Naive thymus-derived CD4-positive, alpha-beta T cell (primary cell): ENCODE measurements around the gene IQGAP1. TPM values are rescaled to one million over a fixed set of nuclear protein-coding genes. Genes with fewer than 3 reads are reported as not detected.

Experiments
- ATAC-seq: fragments of 150-1000 bp; cut with Tn5 transposase; 2 replicates; pipeline ENCODE4 v1.10.0; 2021; ENCODE audit warnings: mild to moderate bottlenecking, moderate library complexity
- CTCF ChIA-PET: fragments of 350-600 bp; sonication (Branson Sonifier 250); formaldehyde crosslinking; loops from one replicate; lab custom pipeline; 2021; ENCODE audit warnings: antibody characterized with exemption; lab: Charles Lee
- POLR2A ChIA-PET: fragments of 350-600 bp; sonication (Branson Sonifier 250); formaldehyde crosslinking; loops from one replicate; lab custom pipeline; 2021; ENCODE audit warnings: antibody characterized with exemption, inconsistent platforms; lab: Charles Lee
- DNase-seq, 9 donors: peaks; one replicate each; pipeline versions ENCODE4 v3.0.0 to v3.0.0-alpha.2; 2020 to 2022; ENCODE audit warnings: mixed read lengths in 1 of 9
- H3K27ac ChIP-seq: one replicate; pipeline ENCODE4 v1.7.0; 2013; ENCODE audit warnings: mild to moderate bottlenecking, low read depth, low read length, moderate library complexity
- H3K27me3 ChIP-seq, 2 donors: one replicate each; pipeline ENCODE4 v1.7.0; 2013; ENCODE audit warnings: low read length in 2 of 2, mild to moderate bottlenecking in 2 of 2, moderate library complexity in 2 of 2; ENCODE audit not compliant: control insufficient read depth in 2 of 2, insufficient read depth in 2 of 2
- H3K36me3 ChIP-seq, 3 experiments: 1 replicate in 2 of 3; 2 replicates in 1 of 3; pipeline ENCODE4 v1.7.0; 2013; ENCODE audit warnings: low read length in 3 of 3, mild to moderate bottlenecking in 3 of 3, moderate library complexity in 1 of 3; ENCODE audit not compliant: insufficient read depth in 3 of 3, control insufficient read depth in 2 of 3
- H3K4me1 ChIP-seq, 2 donors: one replicate each; pipeline ENCODE4 v1.7.0; 2013; ENCODE audit warnings: low read length in 2 of 2, mild to moderate bottlenecking in 2 of 2, moderate library complexity in 1 of 2; ENCODE audit not compliant: control insufficient read depth in 2 of 2, insufficient read depth in 2 of 2
- H3K4me3 ChIP-seq: 2 replicates; pipeline ENCODE4 v1.7.0; 2013; ENCODE audit warnings: mild to moderate bottlenecking, low read length
- H3K9me3 ChIP-seq, 3 experiments: 1 replicate in 2 of 3; 2 replicates in 1 of 3; pipeline ENCODE4 v1.7.0; 2013; ENCODE audit warnings: low read length in 3 of 3; ENCODE audit not compliant: control insufficient read depth in 2 of 3
- H3K27ac Mint-ChIP-seq, 9 donors: one replicate each; pipeline ENCODE4 v1.8.0; 2020 to 2022; ENCODE audit warnings: mixed read lengths in 9 of 9, mild to moderate bottlenecking in 8 of 9, moderate library complexity in 5 of 9, inconsistent platforms in 2 of 9
- H3K27me3 Mint-ChIP-seq, 5 donors: one replicate each; pipeline ENCODE4 v1.8.0; 2021 to 2022; ENCODE audit warnings: mixed read lengths in 5 of 5, mild to moderate bottlenecking in 1 of 5
- H3K36me3 Mint-ChIP-seq, 5 donors: one replicate each; pipeline ENCODE4 v1.8.0; 2020 to 2022; ENCODE audit warnings: mixed read lengths in 5 of 5, mild to moderate bottlenecking in 3 of 5, inconsistent platforms in 1 of 5
- H3K4me1 Mint-ChIP-seq, 7 donors: one replicate each; pipeline ENCODE4 v1.8.0; 2020 to 2022; ENCODE audit warnings: mixed read lengths in 7 of 7, mild to moderate bottlenecking in 3 of 7, inconsistent platforms in 1 of 7
- H3K4me3 Mint-ChIP-seq, 10 donors: one replicate each; pipeline ENCODE4 v1.8.0; 2020 to 2022; ENCODE audit warnings: mild to moderate bottlenecking in 10 of 10, mixed read lengths in 10 of 10, moderate library complexity in 6 of 10, inconsistent platforms in 2 of 10
- H3K9me3 Mint-ChIP-seq, 11 donors: one replicate each; pipeline ENCODE4 v1.8.0; 2020 to 2022; ENCODE audit warnings: mixed read lengths in 11 of 11, mild to moderate bottlenecking in 4 of 11, inconsistent platforms in 1 of 11, moderate library complexity in 1 of 11
- intact Hi-C, 2 donors: fragments of 100-400 bp; cut with micrococcal nuclease; formaldehyde crosslinking; loops; one replicate each; pipeline ENCODE4 v1.15.1; 2023
- polyA plus RNA-seq, 2 donors: library from polyadenylated mRNA; unstranded; fragments of 300-500 nt; fragmentation: Illumina TruSeq; gene quantifications; one replicate each; pipeline ENCODE4 v1.2.3, GENCODE V29; 2021
- total RNA-seq, 6 experiments: library from RNA in 5 of 6; stranded (reverse) in 5 of 6; gene quantifications; 1 replicate in 5 of 6; 2 replicates in 1 of 6; pipeline ENCODE4 v1.2.3 and lab custom pipeline; 2021 to 2026

Gene IQGAP1
- total and polyA plus RNA-seq, 7 experiments from 2014 or later: 73.9 to 263 (median 90.3) TPM

DNA sequence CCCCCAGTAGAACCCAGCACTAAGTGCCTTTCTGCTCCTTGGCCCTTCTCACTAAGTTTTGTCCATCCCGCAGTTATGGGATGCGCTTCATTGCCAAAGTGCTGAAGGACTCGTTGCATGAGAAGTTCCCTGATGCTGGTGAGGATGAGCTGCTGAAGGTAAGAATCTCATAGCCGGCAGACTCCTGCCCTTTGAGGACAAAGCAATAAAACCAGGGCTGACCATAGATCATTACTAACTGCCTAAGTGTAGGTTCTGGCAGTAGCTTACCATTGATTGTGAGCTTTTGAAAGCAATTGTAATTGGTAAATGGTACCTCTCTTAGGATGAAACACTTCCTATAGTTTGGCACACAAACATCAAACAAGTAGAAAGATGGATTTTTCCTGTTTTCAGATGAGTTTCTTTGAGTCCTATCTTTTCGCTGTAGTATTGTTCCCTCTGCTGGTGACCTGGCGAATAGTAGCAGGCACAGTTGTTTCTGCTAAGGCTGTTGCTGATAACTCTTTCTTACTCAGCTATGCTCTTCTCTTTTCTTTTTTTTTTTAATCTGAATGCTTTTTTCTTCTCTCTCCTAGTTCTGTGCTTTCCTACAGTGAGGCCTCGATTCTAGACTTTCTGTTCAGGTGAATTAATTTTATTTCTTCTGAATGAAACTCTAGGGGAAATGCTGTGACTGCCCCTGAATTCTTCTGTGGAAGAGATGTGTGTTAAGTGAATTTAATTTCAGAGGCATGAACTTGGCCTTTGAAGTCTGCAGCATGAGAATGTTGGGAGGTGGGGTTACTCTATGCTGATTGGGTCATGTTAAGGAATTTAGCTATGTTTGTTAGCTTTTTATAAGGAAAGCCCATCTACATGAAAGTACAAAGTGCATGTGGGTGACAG is 94.3 kb downstream of the IQGAP1 start:
- Mint-ChIP-seq H3K27ac (peak overlapping the region in 4 of 9 donors; percentile 9 to 50 (median 32)), H3K9me3 (peaks cover 0 to 2% (median 0%) of the 10 kb centered on the region in 11 donors), H3K4me1 (peaks cover 9 to 44% (median 40%) of the 10 kb centered on the region in 7 donors), H3K36me3 (peaks cover 20 to 58% (median 41%) of the 10 kb centered on the region in 5 donors), H3K27me3 (no peaks in the 10 kb centered on the region), H3K4me3 (no peak overlapping the region)
- Histone ChIP-seq H3K4me3 (no peak overlapping the region), H3K27me3 (no peaks in the 10 kb centered on the region), H3K36me3 (peaks cover 30 to 79% (median 39%) of the 10 kb centered on the region in 3 experiments), H3K27ac (no peak overlapping the region), H3K9me3 (no peaks in the 10 kb centered on the region), H3K4me1 (peaks cover 10 to 11% of the 10 kb centered on the region in 2 donors)
- intact Hi-C loops: loop anchor here (1.0 to 10.0 kb wide), 7 partner anchors 55 to 405 kb away; partner anchors contain the start of genes FES (in 1 of the 2) and IQGAP1 (in 1 of the 2)
- peak in 7 of 9 donors; percentile 28 to 60 (median 47) for DNase-seq
- CTCF ChIA-PET: interaction anchor here (0.6 to 6.2 kb wide), 36 partner anchors 8 to 404 kb away, joined by 3 to 107 read pairs (median 4); no protein-coding TSS in a partner anchor
- peak; percentile 61 for ATAC-seq
- POLR2A ChIA-PET: interaction anchor here (0.6 to 2.3 kb wide), 3 partner anchors 120 to 218 kb away, joined by 3 to 10 read pairs (median 7); no protein-coding TSS in a partner anchor

DNA sequence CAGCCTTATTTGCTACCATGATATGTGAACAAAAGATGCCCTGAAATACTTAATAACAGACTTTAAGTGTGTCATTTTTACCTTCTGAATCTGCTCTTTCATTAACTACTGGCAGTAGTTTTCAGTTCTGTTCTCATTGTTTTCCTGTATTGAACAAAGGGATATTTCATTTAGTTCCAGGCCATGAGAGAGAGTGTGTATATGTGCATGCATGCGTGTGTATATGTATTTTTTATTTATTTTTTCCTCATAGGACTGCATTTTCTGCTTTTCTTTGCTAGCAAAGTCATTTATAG is 94.9 kb downstream of the IQGAP1 start:
- no peak for ATAC-seq
- no peak overlapping the region for H3K27ac ChIP-seq
- H3K36me3 Mint-ChIP-seq: peaks cover 20 to 57% (median 41%) of the 10 kb centered on the region in 5 donors
- ChIA-PET POLR2A (interaction anchor here (0.6 to 2.3 kb wide), 3 partner anchors 121 to 219 kb away, joined by 3 to 10 read pairs (median 7); no protein-coding TSS in a partner anchor), CTCF (interaction anchor here (0.6 to 6.2 kb wide), 17 partner anchors 13 to 318 kb away, joined by 3 to 107 read pairs (median 5); no protein-coding TSS in a partner anchor)
- no peaks in the 10 kb centered on the region for H3K9me3 ChIP-seq
- peaks cover 0 to 1% (median 0%) of the 10 kb centered on the region in 11 donors for H3K9me3 Mint-ChIP-seq
- H3K36me3 ChIP-seq: peaks cover 28 to 78% (median 35%) of the 10 kb centered on the region in 3 experiments
- no peak overlapping the region for H3K4me3 Mint-ChIP-seq
- H3K4me3 ChIP-seq: no peak overlapping the region
- H3K27ac Mint-ChIP-seq: peak overlapping the region in 1 of 9 donors; percentile 19
- H3K27me3 Mint-ChIP-seq: no peaks in the 10 kb centered on the region
- H3K27me3 ChIP-seq: no peaks in the 10 kb centered on the region
- intact Hi-C loops: loop anchor here (5.0 to 10.0 kb wide), 4 partner anchors 56 to 404 kb away; partner anchors contain the start of genes FES (in 1 of the 2) and IQGAP1 (in 1 of the 2)
- peaks cover 9 to 45% (median 37%) of the 10 kb centered on the region in 7 donors for H3K4me1 Mint-ChIP-seq
- peaks cover 10 to 11% of the 10 kb centered on the region in 2 donors for H3K4me1 ChIP-seq
- no peak for DNase-seq

DNA sequence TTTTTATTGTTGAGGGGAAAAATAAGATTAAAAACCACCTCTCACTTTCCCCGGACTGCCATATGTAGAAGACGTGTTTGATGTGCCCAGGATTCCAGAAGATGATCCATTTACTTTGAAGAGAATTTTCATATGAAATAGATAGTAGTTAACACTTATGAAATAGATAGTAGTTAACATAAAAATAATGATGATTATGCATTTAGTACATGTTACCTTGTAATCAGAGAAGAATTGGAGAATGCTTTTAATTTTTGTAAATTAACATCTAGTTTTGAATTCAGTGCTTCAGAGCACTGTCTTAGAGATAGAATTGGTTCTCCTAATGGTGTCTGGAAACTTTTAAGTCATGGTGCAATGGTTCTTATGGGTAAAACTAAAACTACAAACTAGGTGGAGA is 95.6 kb downstream of the IQGAP1 start:
- H3K27ac Mint-ChIP-seq: no peak overlapping the region
- Histone ChIP-seq H3K9me3 (no peaks in the 10 kb centered on the region), H3K27me3 (no peaks in the 10 kb centered on the region), H3K36me3 (peaks cover 26 to 75% (median 39%) of the 10 kb centered on the region in 3 experiments), H3K27ac (no peak overlapping the region), H3K4me1 (peaks cover 10 to 11% of the 10 kb centered on the region in 2 donors), H3K4me3 (no peak overlapping the region)
- no peaks in the 10 kb centered on the region for H3K9me3 Mint-ChIP-seq
- ATAC-seq: no peak
- H3K27me3 Mint-ChIP-seq: no peaks in the 10 kb centered on the region
- H3K36me3 Mint-ChIP-seq: peaks cover 20 to 56% (median 42%) of the 10 kb centered on the region in 5 donors
- ChIA-PET POLR2A (no interaction called here), CTCF (interaction anchor here (0.7 to 6.2 kb wide), 6 partner anchors 16 to 191 kb away, joined by 3 to 107 read pairs (median 8); no protein-coding TSS in a partner anchor)
- H3K4me3 Mint-ChIP-seq: no peak overlapping the region
- H3K4me1 Mint-ChIP-seq: peaks cover 9 to 42% (median 34%) of the 10 kb centered on the region in 7 donors
- no peak for DNase-seq
- intact Hi-C loops: loop anchor here (5.0 to 10.0 kb wide), 4 partner anchors 56 to 404 kb away; partner anchors contain the start of genes FES (in 1 of the 2) and IQGAP1 (in 1 of the 2)

DNA sequence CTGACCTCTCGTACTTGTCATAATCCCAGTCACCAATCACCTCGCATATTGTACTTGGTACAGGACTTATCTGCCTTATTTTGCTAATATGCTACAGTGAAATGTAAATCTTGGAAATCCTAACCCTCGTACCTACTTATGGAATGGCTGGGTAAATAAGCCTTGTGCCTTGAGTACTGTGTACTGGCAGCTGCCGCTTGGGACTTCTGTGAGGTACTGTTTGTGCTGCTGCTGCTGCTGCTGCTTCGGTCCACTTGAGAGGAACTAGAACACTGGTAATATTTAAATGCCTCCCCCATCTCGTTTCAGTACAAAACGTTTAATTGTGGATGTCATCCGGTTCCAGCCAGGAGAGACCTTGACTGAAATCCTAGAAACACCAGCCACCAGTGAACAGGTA is 99.1 kb downstream of the IQGAP1 start:
- ChIA-PET POLR2A (no interaction called here), CTCF (no interaction called here)
- H3K27ac Mint-ChIP-seq: peak overlapping the region in 1 of 9 donors; percentile 11
- intact Hi-C loops: loop anchor here in 1 of 2 donors (10.0 kb wide), 1 partner anchor 398 kb away; the partner anchor contains the start of gene FES
- no peak overlapping the region for H3K4me3 Mint-ChIP-seq
- Histone ChIP-seq H3K4me1 (no peaks in the 10 kb centered on the region), H3K4me3 (no peak overlapping the region), H3K9me3 (no peaks in the 10 kb centered on the region), H3K27me3 (no peaks in the 10 kb centered on the region), H3K27ac (no peak overlapping the region), H3K36me3 (peaks cover 34 to 90% (median 48%) of the 10 kb centered on the region in 3 experiments)
- no peaks in the 10 kb centered on the region for H3K9me3 Mint-ChIP-seq
- DNase-seq (no peak), ATAC-seq (no peak)
- peaks cover 29 to 68% (median 45%) of the 10 kb centered on the region in 5 donors for H3K36me3 Mint-ChIP-seq
- H3K4me1 Mint-ChIP-seq: peaks cover 2 to 14% (median 6%) of the 10 kb centered on the region in 7 donors
- no peaks in the 10 kb centered on the region for H3K27me3 Mint-ChIP-seq

DNA sequence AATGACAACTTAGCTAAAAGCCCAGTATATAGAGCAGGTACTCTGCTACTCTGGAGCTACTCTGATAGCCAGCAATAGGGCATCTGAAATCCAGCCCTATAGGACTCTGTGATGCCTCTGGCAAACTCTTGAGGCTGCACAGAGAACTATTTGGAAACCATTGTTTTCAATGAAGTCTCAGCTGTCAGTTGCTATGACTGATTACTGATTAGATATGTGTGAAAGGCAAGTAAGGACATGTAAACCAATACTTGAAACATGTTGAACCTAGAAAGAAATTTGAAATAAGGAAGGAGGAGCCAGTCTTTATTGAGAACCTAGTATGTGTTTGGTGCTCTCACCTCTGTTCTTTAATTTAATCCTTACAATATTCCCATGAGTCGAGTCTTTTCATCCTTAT is 101.5 kb downstream of the IQGAP1 start:
- H3K9me3 ChIP-seq: no peaks in the 10 kb centered on the region
- H3K4me1 ChIP-seq: peaks cover 0 to 9% of the 10 kb centered on the region in 2 donors
- Mint-ChIP-seq H3K36me3 (peaks cover 29 to 71% (median 50%) of the 10 kb centered on the region in 5 donors), H3K4me1 (peaks cover 8 to 24% (median 19%) of the 10 kb centered on the region in 7 donors), H3K27me3 (no peaks in the 10 kb centered on the region), H3K9me3 (peaks cover 0 to 1% (median 0%) of the 10 kb centered on the region in 11 donors), H3K4me3 (no peak overlapping the region), H3K27ac (peak overlapping the region in 6 of 9 donors; percentile 0 to 33 (median 12))
- H3K27me3 ChIP-seq: no peaks in the 10 kb centered on the region
- CTCF ChIA-PET: no interaction called here
- POLR2A ChIA-PET: no interaction called here
- no peak for ATAC-seq
- no peak for DNase-seq
- intact Hi-C loops: loop anchor here in 1 of 2 donors (10.0 kb wide), 1 partner anchor 395 kb away; the partner anchor contains the start of gene FES
- H3K27ac ChIP-seq: no peak overlapping the region
- H3K4me3 ChIP-seq: no peak overlapping the region
- H3K36me3 ChIP-seq: peaks cover 22 to 79% (median 43%) of the 10 kb centered on the region in 3 experiments

DNA sequence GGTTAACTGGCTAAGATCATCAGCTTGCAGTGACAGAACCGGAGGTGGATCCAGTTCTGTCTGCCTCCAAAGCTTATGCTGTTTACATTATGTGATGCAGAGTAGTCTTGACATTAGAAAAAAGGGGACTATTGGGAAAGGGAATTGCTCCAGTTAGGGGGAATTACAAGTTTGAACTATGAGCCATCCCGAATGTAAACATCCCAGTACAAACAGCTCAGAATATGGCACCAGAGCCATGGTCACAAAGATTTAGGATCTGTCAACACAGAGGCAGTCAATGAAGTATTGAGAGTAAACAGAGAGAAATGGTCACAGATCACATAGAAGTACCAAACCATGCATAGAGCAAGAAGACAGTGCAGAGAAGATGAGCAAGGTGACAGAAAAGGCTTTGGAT is 101.9 kb downstream of the IQGAP1 start:
- Histone ChIP-seq H3K27ac (no peak overlapping the region), H3K4me3 (no peak overlapping the region), H3K27me3 (no peaks in the 10 kb centered on the region), H3K36me3 (peaks cover 22 to 77% (median 47%) of the 10 kb centered on the region in 3 experiments), H3K4me1 (peaks cover 0 to 9% of the 10 kb centered on the region in 2 donors), H3K9me3 (no peaks in the 10 kb centered on the region)
- Mint-ChIP-seq H3K27ac (peak overlapping the region in 8 of 9 donors; percentile 0 to 33 (median 14)), H3K4me1 (peaks cover 8 to 24% (median 19%) of the 10 kb centered on the region in 7 donors), H3K36me3 (peaks cover 29 to 69% (median 49%) of the 10 kb centered on the region in 5 donors), H3K27me3 (no peaks in the 10 kb centered on the region), H3K4me3 (no peak overlapping the region), H3K9me3 (peaks cover 0 to 1% (median 0%) of the 10 kb centered on the region in 11 donors)
- CTCF ChIA-PET: no interaction called here
- intact Hi-C loops: loop anchor here (5.0 to 10.0 kb wide), 2 partner anchors 42 to 395 kb away; partner anchors contain the start of gene FES (in 1 of the 2)
- ATAC-seq (no peak), DNase-seq (no peak)
- POLR2A ChIA-PET: no interaction called here
